Hepatocyte (in vitro differentiated cells): Measurements from ENCODE around the gene PAGE2. TPM values are rescaled to one million over a fixed set of nuclear protein-coding genes. Genes with fewer than 3 reads are reported as not detected.
"Not testable (repeated sequence)": the region's sequence is repeated elsewhere in the genome, so short reads cannot be mapped to it uniquely, and the experiment has no call there.

Experiments used
- DNase-seq: peaks from one replicate; pipeline ENCODE4 v3.0.0-alpha.2; 2016; ENCODE audit warnings: low spot score
- H2AFZ ChIP-seq: fragments of 200-600 bp; sonication (generic); 2 replicates; pipeline ENCODE4 v1.6.0; 2016; ENCODE audit warnings: antibody characterized with exemption, mild to moderate bottlenecking
- H3K27ac ChIP-seq: fragments of 200-600 bp; sonication (generic); 2 replicates; pipeline ENCODE4 v1.5.1; 2016; ENCODE audit warnings: mild to moderate bottlenecking
- H3K27me3 ChIP-seq: fragments of 200-600 bp; sonication (generic); 2 replicates; pipeline ENCODE4 v1.6.1; 2016
- H3K36me3 ChIP-seq: fragments of 200-600 bp; sonication (generic); replicated peaks from 2 replicates; pipeline ENCODE4 v1.5.1; 2016; ENCODE audit warnings: low read depth; ENCODE audit not compliant: insufficient read depth
- H3K4me1 ChIP-seq: fragments of 200-600 bp; sonication (generic); 2 replicates; pipeline ENCODE4 v1.5.1; 2016; ENCODE audit warnings: mild to moderate bottlenecking, moderate library complexity; ENCODE audit not compliant: insufficient read depth
- H3K4me2 ChIP-seq: fragments of 200-600 bp; sonication (generic); 2 replicates; pipeline ENCODE4 v1.6.0; 2016
- H3K4me3 ChIP-seq: fragments of 200-600 bp; sonication (generic); 2 replicates; pipeline ENCODE4 v1.5.1; 2016; ENCODE audit warnings: mild to moderate bottlenecking
- H3K79me2 ChIP-seq: fragments of 200-600 bp; sonication (generic); 2 replicates; pipeline ENCODE4 v1.6.0; 2017; ENCODE audit warnings: mild to moderate bottlenecking
- H3K9me2 ChIP-seq: fragments of 200-600 bp; sonication (generic); replicated peaks from 2 replicates; pipeline ENCODE4 v1.6.0; 2017; ENCODE audit warnings: mild to moderate bottlenecking; ENCODE audit not compliant: insufficient read depth
- H3K9me3 ChIP-seq: fragments of 200-600 bp; sonication (generic); 2 replicates; pipeline ENCODE4 v1.5.1; 2016; ENCODE audit warnings: low read depth, mild to moderate bottlenecking
- H4K20me1 ChIP-seq: fragments of 200-600 bp; sonication (generic); 2 replicates; pipeline ENCODE4 v1.6.0; 2016; ENCODE audit warnings: mild to moderate bottlenecking; ENCODE audit not compliant: insufficient read depth, poor library complexity, severe bottlenecking
- CTCF ChIP-seq: fragments of 200-600 bp; sonication (generic); IDR thresholded peaks from 2 replicates; pipeline ENCODE4 v1.5.1; 2016; ENCODE audit warnings: antibody characterized with exemption, mild to moderate bottlenecking; ENCODE audit not compliant: poor library complexity
- EZH2 ChIP-seq: fragments of 200-600 bp; sonication (generic); IDR thresholded peaks from 2 replicates; pipeline ENCODE4 v1.6.1; 2016; ENCODE audit warnings: antibody characterized with exemption, mild to moderate bottlenecking, borderline replicate concordance
- EZH2phosphoT487 ChIP-seq: fragments of 200-600 bp; sonication (generic); IDR thresholded peaks from one replicate; pipeline ENCODE4 v1.6.1; 2018; ENCODE audit warnings: antibody characterized with exemption, mild to moderate bottlenecking, low read depth, moderate library complexity; ENCODE audit not compliant: unreplicated experiment, severe bottlenecking
- WGBS: methylation state at CpG from one replicate; pipeline ENCODE4 v1.1.6; 2016; ENCODE audit warnings: low lambda C conversion rate; ENCODE audit errors: missing lambda C conversion rate; 5-methylcytosine and 5-hydroxymethylcytosine counted together
- polyA plus RNA-seq: library from polyadenylated mRNA; unstranded; fragments of >200 nt; fragmentation: Nextera tagmentation; extraction: Ambion mirVana; gene quantifications from 2 replicates; pipeline ENCODE4 v1.2.1, GENCODE V29; 2016
- total RNA-seq: library from RNA; depleted of rRNA; stranded (reverse); fragments of >200 nt; gene quantifications from 2 replicates; pipeline ENCODE4 v1.2.3, GENCODE V29; 2014

PAGE2 gene
- total and polyA plus RNA-seq, 2 experiments from 2014 or later, result not detected

- TF ChIP-seq EZH2phosphoT487 (no peak), CTCF (no peak), EZH2 (no peak)
- H3K9me3 ChIP-seq, result no peaks in the 10 kb centered on the region
- H3K79me2 ChIP-seq, result no peaks in the 10 kb centered on the region
- no peaks in the 10 kb centered on the region for H3K36me3 ChIP-seq
- H3K4me1 ChIP-seq, result no peaks in the 10 kb centered on the region
- WGBS, result 48% methylated on average over 7 of the region's 7 CpGs
- H2AFZ ChIP-seq, result no peak overlapping the region
- H3K4me3 ChIP-seq, result no peak overlapping the region
- H3K4me2 ChIP-seq, result peak overlapping the region; percentile 16
- H4K20me1 ChIP-seq, result no peaks in the 10 kb centered on the region
- no peak overlapping the region for H3K27ac ChIP-seq
- H3K27me3 ChIP-seq, result no peaks in the 10 kb centered on the region
- DNase-seq, result no peak
- no peaks in the 10 kb centered on the region for H3K9me2 ChIP-seq
These were observed 31.8 kb upstream of the PAGE2 start for GRCh38 chrX:55056820-55057674.

- Histone ChIP-seq H4K20me1 (no peaks in the 10 kb centered on the region), H3K9me3 (no peaks in the 10 kb centered on the region), H3K79me2 (no peaks in the 10 kb centered on the region), H3K27me3 (no peaks in the 10 kb centered on the region), H3K4me2 (peak overlapping the region; percentile 16), H3K4me1 (no peaks in the 10 kb centered on the region), H3K4me3 (no peak overlapping the region), H3K36me3 (no peaks in the 10 kb centered on the region), H2AFZ (no peak overlapping the region), H3K9me2 (no peaks in the 10 kb centered on the region), H3K27ac (no peak overlapping the region)
- peak; percentile 41 for DNase-seq
- WGBS, result 40% methylated on average over 5 of the region's 5 CpGs
- no peak for TF ChIP-seq EZH2phosphoT487
- TF ChIP-seq CTCF, result peak; percentile 65
These were observed 31.1 kb upstream of the PAGE2 start for GRCh38 chrX:55057675-55058249.

GRCh38 chrX:55067180-55067579, 21.6 kb upstream of the PAGE2 start:
- not testable (repeated sequence) for H3K36me3 ChIP-seq, DNase-seq, H3K9me3 ChIP-seq, H3K79me2 ChIP-seq, H4K20me1 ChIP-seq, H3K9me2 ChIP-seq, H3K4me2 ChIP-seq, H2AFZ ChIP-seq, H3K27me3 ChIP-seq, H3K27ac ChIP-seq, H3K4me1 ChIP-seq, H3K4me3 ChIP-seq
- 72% methylated on average over 2 of the region's 2 CpGs for WGBS

DNA sequence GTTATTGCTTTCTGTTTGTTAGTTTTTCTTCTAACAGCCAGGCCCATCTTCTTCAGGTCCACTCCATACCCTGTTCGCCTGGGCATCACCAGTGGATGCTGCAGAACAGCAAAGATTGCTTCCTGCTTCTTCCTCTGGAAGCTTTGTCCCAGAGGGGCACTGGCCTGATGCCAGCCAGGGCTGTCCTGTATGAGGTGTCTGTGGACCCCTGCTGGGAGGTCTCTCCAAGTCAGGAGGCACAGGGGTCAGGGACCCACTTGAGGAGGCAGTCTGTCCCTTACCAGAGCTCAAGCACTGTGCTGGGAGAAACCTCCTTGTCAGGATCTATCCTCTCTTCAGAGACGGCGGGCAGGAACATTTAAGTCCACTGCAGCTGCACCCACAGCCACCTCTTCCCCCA, 16.5 kb upstream of the PAGE2 start:
- no peaks in the 10 kb centered on the region for H3K4me1 ChIP-seq
- H3K9me2 ChIP-seq, result no peaks in the 10 kb centered on the region
- H4K20me1 ChIP-seq, result no peaks in the 10 kb centered on the region
- H3K4me3 ChIP-seq, result no peak overlapping the region
- H3K9me3 ChIP-seq, result no peaks in the 10 kb centered on the region
- H3K27me3 ChIP-seq, result no peaks in the 10 kb centered on the region
- H3K79me2 ChIP-seq, result no peaks in the 10 kb centered on the region
- DNase-seq, result no peak
- H3K4me2 ChIP-seq, result no peak overlapping the region
- no peak overlapping the region for H2AFZ ChIP-seq
- WGBS, result 88% methylated on average over 3 of the region's 3 CpGs
- TF ChIP-seq CTCF (no peak), EZH2 (no peak), EZH2phosphoT487 (no peak)
- no peak overlapping the region for H3K27ac ChIP-seq
- H3K36me3 ChIP-seq, result no peaks in the 10 kb centered on the region
